ENCODE data around the gene ZNF776. TPM values are rescaled to one million over a fixed set of nuclear protein-coding genes. Genes with fewer than 3 reads are reported as not detected.

Gene ZNF776
- total and polyA plus RNA-seq, 2 of the 13 experiments (the other 11 are each of a cell fraction or from before 2014, with no cell fraction given), result 7.6 to 16.9 TPM

DNA sequence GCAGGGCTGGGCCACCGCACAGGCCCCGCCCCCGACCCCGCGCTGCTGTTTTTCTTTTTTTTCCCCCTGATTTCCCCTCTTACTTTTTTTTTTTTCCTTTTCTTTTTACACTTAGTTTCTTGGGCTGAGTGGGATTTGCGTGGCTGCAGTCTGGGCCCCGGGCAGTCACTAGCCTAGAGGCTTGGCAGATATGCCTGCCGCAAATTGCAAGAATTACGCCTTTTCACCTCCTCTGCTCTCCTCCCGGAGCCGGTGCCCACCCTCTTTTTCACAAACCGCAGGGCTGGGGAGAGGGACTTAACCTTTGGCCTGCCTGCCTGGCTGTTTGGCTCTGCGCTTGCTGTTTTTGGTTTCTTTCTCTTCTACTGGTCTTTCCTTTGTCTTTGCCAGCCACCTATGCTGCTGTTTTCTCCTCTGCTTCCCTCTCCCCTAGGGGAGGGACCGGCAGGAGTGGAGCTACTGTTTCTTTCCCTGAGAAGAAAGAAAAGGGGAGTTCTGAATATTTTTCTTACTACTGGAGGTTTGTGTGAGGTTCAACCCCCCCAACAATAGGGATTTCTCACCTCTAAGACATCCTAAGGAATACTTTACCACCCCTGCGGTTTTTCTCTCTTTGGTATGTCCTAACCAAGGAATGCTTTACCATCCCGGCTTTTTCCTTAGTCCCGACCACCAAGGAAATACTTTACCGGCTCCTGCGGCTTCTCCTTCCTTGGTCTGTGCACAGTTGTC, 57.1 kb downstream of the ZNF776 start (continued):
- no peak for TF ChIP-seq THAP7 (CRISPR knock-in tag; IDR thresholded peaks at IDR 0.05)
- no peak for TF ChIP-seq ZNF460 (CRISPR knock-in tag; IDR thresholded peaks at IDR 0.05; ENCODE audit: borderline replicate concordance)
- no peak for TF ChIP-seq MAF1 (CRISPR knock-in tag; IDR thresholded peaks at IDR 0.05; ENCODE audit: borderline replicate concordance)
- TF ChIP-seq HMG20A (CRISPR knock-in tag; IDR thresholded peaks at IDR 0.05; ENCODE audit: borderline replicate concordance), result no peak
- no peak for TF ChIP-seq ZFY (CRISPR knock-in tag; IDR thresholded peaks at IDR 0.05)
- TF ChIP-seq TFDP2 (CRISPR knock-in tag; IDR thresholded peaks at IDR 0.05), result no peak
- TF ChIP-seq ZNF704 (CRISPR knock-in tag; IDR thresholded peaks at IDR 0.05; ENCODE audit: borderline replicate concordance), result no peak
- TF ChIP-seq RXRA (CRISPR knock-in tag; IDR thresholded peaks at IDR 0.05), result peak; percentile 23; the same call in 1 of the 2 replicates
- TF ChIP-seq CHCHD3 (CRISPR knock-in tag; IDR thresholded peaks at IDR 0.05), result no peak
- TF ChIP-seq SP4 (CRISPR knock-in tag; IDR thresholded peaks at IDR 0.05), result no peak
- TF ChIP-seq KLF6 (CRISPR knock-in tag; IDR thresholded peaks at IDR 0.05), result no peak
- TF ChIP-seq, protein P1, sequence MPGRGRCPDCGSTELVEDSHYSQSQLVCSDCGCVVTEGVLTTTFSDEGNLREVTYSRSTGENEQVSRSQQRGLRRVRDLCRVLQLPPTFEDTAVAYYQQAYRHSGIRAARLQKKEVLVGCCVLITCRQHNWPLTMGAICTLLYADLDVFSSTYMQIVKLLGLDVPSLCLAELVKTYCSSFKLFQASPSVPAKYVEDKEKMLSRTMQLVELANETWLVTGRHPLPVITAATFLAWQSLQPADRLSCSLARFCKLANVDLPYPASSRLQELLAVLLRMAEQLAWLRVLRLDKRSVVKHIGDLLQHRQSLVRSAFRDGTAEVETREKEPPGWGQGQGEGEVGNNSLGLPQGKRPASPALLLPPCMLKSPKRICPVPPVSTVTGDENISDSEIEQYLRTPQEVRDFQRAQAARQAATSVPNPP (CRISPR knock-in tag; IDR thresholded peaks at IDR 0.05), result no peak
- TF ChIP-seq ZNF431 (CRISPR knock-in tag; IDR thresholded peaks at IDR 0.05; ENCODE audit: borderline replicate concordance, low read depth), result no peak
- TF ChIP-seq AHDC1 (CRISPR knock-in tag; IDR thresholded peaks at IDR 0.05; ENCODE audit: borderline replicate concordance), result no peak
- no peak for TF ChIP-seq ZNF850 (CRISPR knock-in tag; conservative IDR thresholded peaks at IDR 0.05)
- no peak for TF ChIP-seq ZBTB26 (CRISPR knock-in tag; IDR thresholded peaks at IDR 0.05; ENCODE audit: borderline replicate concordance)
- TF ChIP-seq TBP (CRISPR knock-in tag; IDR thresholded peaks at IDR 0.05), result no peak
- peak; percentile 95 for TF ChIP-seq HNRNPLL (IDR thresholded peaks at IDR 0.05; ENCODE audit: low read depth, low read length, poor library complexity, severe bottlenecking)
